ENCODE data around the gene CCDC30. TPM values are rescaled to one million over a fixed set of nuclear protein-coding genes. Genes with fewer than 3 reads are reported as not detected.
"Not testable (repeated sequence)": the region's sequence is repeated elsewhere in the genome, so short reads cannot be mapped to it uniquely, and the experiment has no call there.

CCDC30 gene
- total and polyA plus RNA-seq, 7 donors, result 0.69 to 3.9 (median 3.3) TPM

DNA sequence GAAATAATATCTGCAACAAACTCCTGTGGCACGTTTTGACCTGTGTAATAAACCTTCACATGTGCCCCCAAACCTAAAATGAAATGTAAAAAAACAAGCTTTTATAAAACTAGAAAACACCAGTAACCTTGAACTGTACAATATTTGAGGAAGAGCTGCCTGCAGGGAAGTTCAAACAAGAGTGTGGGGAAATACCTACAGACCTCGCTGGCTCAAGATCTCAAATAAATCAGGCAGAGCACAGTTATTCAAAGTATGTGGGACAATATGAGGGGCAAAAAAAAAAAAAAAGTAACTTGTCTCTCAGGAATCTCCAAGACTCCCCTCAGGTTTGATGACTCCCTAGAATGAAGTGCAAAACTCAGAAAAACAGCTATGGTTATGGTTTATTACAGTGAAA lies 157.2 kb downstream of the CCDC30 start:
- no peak for DNase-seq
- intact Hi-C loops (cut with DNase I), result no loop called here
- no peak overlapping the region for H3K27ac ChIP-seq
- no peak overlapping the region for H3K4me3 ChIP-seq
- WGBS, 2 donors, result 35 to 45% methylated on average over 2 of the region's 2 CpGs
- H3K36me3 ChIP-seq, result no peaks in the 10 kb centered on the region
- H3K9me3 ChIP-seq, result no peaks in the 10 kb centered on the region
- no peaks in the 10 kb centered on the region for H3K4me1 ChIP-seq
- H3K27me3 ChIP-seq, result no peaks in the 10 kb centered on the region
- TF ChIP-seq POLR2AphosphoS5 (IDR thresholded peaks at IDR 0.05) (no peak), EP300 (IDR thresholded peaks at IDR 0.05) (no peak), POLR2A (IDR thresholded peaks at IDR 0.05) (no peak)
- TF ChIP-seq, protein P1, sequence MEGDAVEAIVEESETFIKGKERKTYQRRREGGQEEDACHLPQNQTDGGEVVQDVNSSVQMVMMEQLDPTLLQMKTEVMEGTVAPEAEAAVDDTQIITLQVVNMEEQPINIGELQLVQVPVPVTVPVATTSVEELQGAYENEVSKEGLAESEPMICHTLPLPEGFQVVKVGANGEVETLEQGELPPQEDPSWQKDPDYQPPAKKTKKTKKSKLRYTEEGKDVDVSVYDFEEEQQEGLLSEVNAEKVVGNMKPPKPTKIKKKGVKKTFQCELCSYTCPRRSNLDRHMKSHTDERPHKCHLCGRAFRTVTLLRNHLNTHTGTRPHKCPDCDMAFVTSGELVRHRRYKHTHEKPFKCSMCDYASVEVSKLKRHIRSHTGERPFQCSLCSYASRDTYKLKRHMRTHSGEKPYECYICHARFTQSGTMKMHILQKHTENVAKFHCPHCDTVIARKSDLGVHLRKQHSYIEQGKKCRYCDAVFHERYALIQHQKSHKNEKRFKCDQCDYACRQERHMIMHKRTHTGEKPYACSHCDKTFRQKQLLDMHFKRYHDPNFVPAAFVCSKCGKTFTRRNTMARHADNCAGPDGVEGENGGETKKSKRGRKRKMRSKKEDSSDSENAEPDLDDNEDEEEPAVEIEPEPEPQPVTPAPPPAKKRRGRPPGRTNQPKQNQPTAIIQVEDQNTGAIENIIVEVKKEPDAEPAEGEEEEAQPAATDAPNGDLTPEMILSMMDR (IDR thresholded peaks at IDR 0.05), result no peak

DNA sequence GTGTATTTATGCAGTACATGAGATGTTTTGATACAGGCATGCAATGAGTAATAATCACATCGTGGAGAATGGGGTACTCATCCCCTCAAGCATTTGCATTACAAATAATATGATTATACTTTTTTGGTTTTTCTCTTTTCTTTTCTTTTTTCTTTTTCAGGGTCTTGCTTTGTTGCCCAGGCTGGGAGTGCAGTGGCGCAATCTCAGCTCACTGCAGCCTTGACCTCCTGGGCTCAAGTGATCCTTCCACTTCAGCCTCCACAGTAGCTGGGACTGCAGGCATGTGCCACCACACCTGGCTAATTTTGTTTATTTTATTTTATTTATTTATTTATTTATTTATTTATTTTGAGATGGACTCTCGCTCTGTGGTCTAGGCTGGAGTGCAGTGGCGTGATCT lies 158.1 kb downstream of the CCDC30 start:
- H3K4me3 ChIP-seq; intact Hi-C loops (cut with DNase I); H3K9me3 ChIP-seq; H3K27me3 ChIP-seq; H3K4me1 ChIP-seq; DNase-seq; H3K36me3 ChIP-seq; H3K27ac ChIP-seq: not testable (repeated sequence)
- WGBS, 2 donors, result 95 to 96% methylated on average over 4 of the region's 4 CpGs

DNA sequence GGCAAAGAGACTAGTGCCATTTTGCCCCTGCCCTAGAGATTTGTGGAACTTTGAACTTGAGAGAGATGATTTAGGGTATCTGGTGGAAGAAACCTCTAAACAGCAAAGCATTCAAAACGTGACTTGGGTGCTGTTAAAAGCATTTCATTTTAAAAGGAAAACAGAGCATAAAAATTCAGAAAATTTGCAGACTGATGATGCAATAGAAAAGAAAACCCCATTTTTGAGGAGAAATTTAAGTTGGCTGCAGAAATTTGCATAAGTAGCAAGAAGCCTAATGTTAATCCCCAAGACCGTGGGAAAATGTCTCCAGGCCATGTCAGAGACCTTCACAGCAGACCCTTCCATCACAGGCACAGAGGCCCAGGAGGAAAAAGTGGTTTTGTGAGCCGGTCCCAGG lies 164.1 kb downstream of the CCDC30 start:
- H3K4me1 ChIP-seq; H3K36me3 ChIP-seq; H3K9me3 ChIP-seq; H3K27me3 ChIP-seq; intact Hi-C loops (cut with DNase I); H3K4me3 ChIP-seq; H3K27ac ChIP-seq; DNase-seq: not testable (repeated sequence)
- 87 to 89% methylated on average over 3 of the region's 3 CpGs for WGBS, 2 donors

DNA sequence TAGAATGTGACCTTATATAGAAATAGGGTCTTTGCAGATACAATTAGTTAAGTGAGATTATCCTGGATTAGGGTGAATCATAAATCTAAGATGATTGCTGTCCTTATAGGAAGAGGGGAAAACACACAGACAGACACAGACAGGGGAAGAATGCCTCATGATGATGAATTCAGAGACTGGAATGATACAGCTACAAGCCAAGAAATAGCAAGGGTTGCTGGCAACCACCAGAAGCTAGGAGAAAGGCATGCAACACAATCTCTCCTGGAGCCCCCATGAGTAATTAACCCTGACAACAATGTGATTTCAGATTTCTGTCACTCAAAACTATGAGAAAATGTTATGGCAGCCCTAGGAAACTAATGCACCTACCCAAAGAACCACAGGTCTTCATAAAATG lies 176.0 kb downstream of the CCDC30 start:
- intact Hi-C loops (cut with DNase I), result no loop called here

DNA sequence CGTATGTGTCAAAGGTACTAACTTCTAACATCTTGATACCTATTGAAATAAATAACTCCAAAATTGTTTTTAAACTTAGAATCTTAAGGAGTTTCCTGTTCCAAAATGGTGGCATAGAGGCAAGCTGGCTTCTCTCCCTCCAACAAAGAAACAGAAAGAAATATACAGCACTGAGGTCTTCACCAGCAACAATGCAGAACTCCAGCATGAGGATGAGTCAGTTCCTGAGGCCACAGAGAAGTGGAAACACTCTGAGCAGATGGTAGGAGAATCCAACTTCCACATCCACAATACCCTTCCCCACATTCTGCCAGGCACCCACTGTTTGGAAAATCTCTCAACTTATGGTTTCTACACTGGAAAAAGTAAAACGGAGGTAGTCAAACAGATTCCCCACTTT lies 183.0 kb downstream of the CCDC30 start:
- H3K27ac ChIP-seq, result no peak overlapping the region
- H3K9me3 ChIP-seq, result no peaks in the 10 kb centered on the region
- 92 to 94% methylated on average over 2 of the region's 2 CpGs for WGBS, 2 donors
- TF ChIP-seq, protein P1 (IDR thresholded peaks at IDR 0.05), result no peak
- TF ChIP-seq POLR2A (IDR thresholded peaks at IDR 0.05) (no peak), POLR2AphosphoS5 (IDR thresholded peaks at IDR 0.05) (no peak), EP300 (IDR thresholded peaks at IDR 0.05) (no peak)
- peaks cover 0 to 14% (median 0%) of the 10 kb centered on the region in 4 donors for H3K36me3 ChIP-seq
- DNase-seq, result no peak
- H3K4me1 ChIP-seq, result no peaks in the 10 kb centered on the region
- no peak overlapping the region for H3K4me3 ChIP-seq
- intact Hi-C loops (cut with DNase I), result no loop called here
- H3K27me3 ChIP-seq, result no peaks in the 10 kb centered on the region

More for the DNA sequence above, 176.0 kb downstream of the CCDC30 start:
- no peak overlapping the region for H3K4me3 ChIP-seq
- H3K27ac ChIP-seq, result no peak overlapping the region
- H3K9me3 ChIP-seq, result no peaks in the 10 kb centered on the region
- no peaks in the 10 kb centered on the region for H3K4me1 ChIP-seq
- H3K36me3 ChIP-seq, result no peaks in the 10 kb centered on the region
- no peaks in the 10 kb centered on the region for H3K27me3 ChIP-seq
- TF ChIP-seq EP300 (IDR thresholded peaks at IDR 0.05), result no peak
- no peak for DNase-seq

DNA sequence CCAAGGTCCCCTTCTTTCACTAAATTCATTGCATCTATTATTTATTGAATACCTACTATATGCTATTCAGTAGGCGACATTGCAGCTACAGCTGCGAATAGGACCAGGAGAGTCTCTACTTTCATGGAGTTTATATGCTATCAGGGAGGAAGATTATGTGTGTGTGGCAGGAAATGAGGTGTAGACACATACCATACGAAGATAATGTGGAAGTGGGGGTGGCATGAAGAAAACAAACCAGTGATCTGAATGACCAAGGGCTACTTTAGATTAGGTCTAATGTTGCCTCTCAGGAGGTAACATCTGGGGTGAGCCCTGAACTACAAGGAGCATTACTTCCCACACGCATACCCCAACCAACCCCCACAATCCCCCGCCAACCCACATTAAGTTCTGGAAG lies 194.1 kb downstream of the CCDC30 start:
- Histone ChIP-seq H3K9me3 (no peaks in the 10 kb centered on the region), H3K36me3 (peaks cover 0 to 29% (median 0%) of the 10 kb centered on the region in 4 donors), H3K4me1 (peaks cover 0 to 20% (median 16%) of the 10 kb centered on the region in 4 donors), H3K27me3 (no peaks in the 10 kb centered on the region), H3K27ac (peak overlapping the region; percentile 69 to 84 (median 82)), H3K4me3 (peak overlapping the region in 2 of 4 donors; percentile 72 to 77)
- TF ChIP-seq EP300 (IDR thresholded peaks at IDR 0.05), result no peak
- TF ChIP-seq, protein P1 (IDR thresholded peaks at IDR 0.05), result no peak
- TF ChIP-seq POLR2A (IDR thresholded peaks at IDR 0.05), result no peak
- TF ChIP-seq POLR2AphosphoS5 (IDR thresholded peaks at IDR 0.05), result no peak
- intact Hi-C loops (cut with DNase I), result loop anchor here (5.0 to 10.0 kb wide), 2 partner anchors 110 to 322 kb away; partner anchors contain the start of genes C1orf50, FOXJ3 and P3H1
- WGBS, 2 donors, result 84 to 89% methylated on average over 5 of the region's 5 CpGs
- no peak for DNase-seq

Measured in sigmoid colon (tissue), 7 donors.